PFSK-1 (cell line): ENCODE measurements around the gene HPN.

Source experiments
- FOXP2 ChIP-seq: optimal IDR thresholded peaks from 2 replicates; pipeline ENCODE3; 2011; ENCODE audit warnings: borderline replicate concordance, control low read depth, inconsistent platforms; ENCODE audit not compliant: insufficient read depth; ENCODE audit errors: extremely low read length, extremely low read depth
- POLR2AphosphoS5 ChIP-seq: IDR thresholded peaks from 2 replicates; pipeline ENCODE4 v1.6.1; 2012; ENCODE audit warnings: low read depth, mild to moderate bottlenecking, control low read depth, low read length, moderate library complexity
- REST ChIP-seq, 2 experiments: IDR thresholded peaks; 2 replicates each; pipeline versions ENCODE4 v1.6.1 to v1.8.0; 2011 to 2012; ENCODE audit warnings: low read depth in 2 of 2, low read length in 2 of 2, control low read depth in 1 of 2, inconsistent platforms in 1 of 2, mild to moderate bottlenecking in 1 of 2, moderate library complexity in 1 of 2; ENCODE audit not compliant: insufficient read depth in 1 of 2
- SIN3A ChIP-seq: IDR thresholded peaks from 2 replicates; pipeline ENCODE4 v1.6.1; 2012; ENCODE audit warnings: mild to moderate bottlenecking, low read length, moderate library complexity, borderline replicate concordance; ENCODE audit not compliant: insufficient read depth
- TAF1 ChIP-seq: IDR thresholded peaks from 2 replicates; pipeline ENCODE4 v1.6.1; 2012; ENCODE audit warnings: low read length, control low read depth, borderline replicate concordance; ENCODE audit not compliant: insufficient read depth

HPN gene

GRCh38 chr19:35070471-35070870 is 28.9 kb downstream of the HPN start:
- TF ChIP-seq REST (IDR thresholded peaks at IDR 0.05; ENCODE audit: insufficient read depth in 1 of 2, low read depth in 2 of 2, low read length in 2 of 2) (no peak), SIN3A (no peak), TAF1 (no peak), POLR2AphosphoS5 (no peak), FOXP2 (no peak)

GRCh38 chr19:35073516-35073915 is 32.0 kb downstream of the HPN start:
- TF ChIP-seq FOXP2 (no peak), SIN3A (no peak), TAF1 (no peak), REST (IDR thresholded peaks at IDR 0.05; ENCODE audit: insufficient read depth in 1 of 2, low read depth in 2 of 2, low read length in 2 of 2) (no peak), POLR2AphosphoS5 (no peak)

GRCh38 chr19:35073941-35074340 is 32.4 kb downstream of the HPN start:
- no peak for TF ChIP-seq REST (IDR thresholded peaks at IDR 0.05; ENCODE audit: insufficient read depth in 1 of 2, low read depth in 2 of 2, low read length in 2 of 2)
- no peak for TF ChIP-seq SIN3A
- TF ChIP-seq FOXP2, result no peak
- no peak for TF ChIP-seq TAF1
- no peak for TF ChIP-seq POLR2AphosphoS5

- no peak for TF ChIP-seq TAF1
- no peak for TF ChIP-seq SIN3A
- no peak for TF ChIP-seq FOXP2
- no peak for TF ChIP-seq REST (IDR thresholded peaks at IDR 0.05; ENCODE audit: insufficient read depth in 1 of 2, low read depth in 2 of 2, low read length in 2 of 2)
- no peak for TF ChIP-seq POLR2AphosphoS5
These were observed 33.1 kb downstream of the HPN start for GRCh38 chr19:35074426-35075201.
